Skin of body (tissue), 2 donors: ENCODE results near the gene WDR11. TPM values are rescaled to one million over a fixed set of nuclear protein-coding genes. Genes with fewer than 3 reads are reported as not detected.

Experiments used
- DNase-seq: peaks from one replicate; lab custom pipeline; 2025; lab: John Stamatoyannopoulos, UW
- total RNA-seq: library from RNA; depleted of rRNA; stranded (reverse); fragments of >200 nt; gene quantifications from one replicate; pipeline ENCODE4 v1.2.3, GENCODE V29; 2014

Gene WDR11
- total RNA-seq, 1 donor from 2014 or later: 57.7 TPM

DNA sequence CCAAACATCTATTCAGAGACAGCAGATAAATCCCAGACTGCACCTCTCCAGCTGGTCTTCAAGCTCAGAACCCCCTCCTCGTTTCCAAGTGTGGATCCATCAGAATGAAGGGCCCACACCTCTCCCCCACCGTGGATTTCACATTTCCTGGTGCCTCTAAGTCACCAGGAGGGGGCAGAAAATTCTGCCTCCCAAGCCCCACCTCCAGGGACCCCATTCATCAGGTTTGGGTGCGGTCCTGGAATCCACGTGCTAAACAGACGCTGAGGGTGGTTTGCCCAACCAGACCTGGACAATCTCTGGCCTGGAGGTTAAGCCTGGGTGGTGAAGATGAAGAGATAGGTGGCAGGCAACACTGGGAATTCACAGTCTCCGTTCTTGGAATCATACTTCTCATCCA, 92.4 kb downstream of the WDR11 start:
- DNase-seq: no peak

DNA sequence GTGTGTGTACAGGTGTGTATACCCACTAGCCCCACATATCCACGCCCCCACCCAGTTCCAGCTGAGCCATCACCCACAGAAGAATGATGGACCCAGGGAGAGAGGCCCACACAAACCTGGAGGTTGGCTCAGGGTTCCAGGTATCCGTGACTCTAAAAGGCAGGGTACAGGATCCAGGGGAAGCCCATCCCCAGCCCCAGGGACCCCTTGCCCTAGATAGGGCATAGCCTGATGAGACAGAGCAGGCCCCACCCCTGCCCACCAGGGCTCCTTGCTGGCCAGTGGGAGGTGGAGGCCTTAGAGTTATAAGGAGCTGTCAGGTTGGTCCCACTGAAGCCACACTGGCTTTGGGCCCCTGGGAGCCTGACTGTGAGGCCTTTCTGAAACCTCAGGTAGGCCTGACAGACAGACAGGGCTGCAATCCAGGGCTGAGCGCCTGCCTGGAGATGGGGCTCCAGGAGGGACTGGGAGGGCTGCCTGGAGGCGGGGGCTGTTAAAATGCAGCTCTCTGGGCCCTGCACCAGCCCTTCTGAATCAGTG, 93.5 kb downstream of the WDR11 start:
- no peak for DNase-seq

DNA sequence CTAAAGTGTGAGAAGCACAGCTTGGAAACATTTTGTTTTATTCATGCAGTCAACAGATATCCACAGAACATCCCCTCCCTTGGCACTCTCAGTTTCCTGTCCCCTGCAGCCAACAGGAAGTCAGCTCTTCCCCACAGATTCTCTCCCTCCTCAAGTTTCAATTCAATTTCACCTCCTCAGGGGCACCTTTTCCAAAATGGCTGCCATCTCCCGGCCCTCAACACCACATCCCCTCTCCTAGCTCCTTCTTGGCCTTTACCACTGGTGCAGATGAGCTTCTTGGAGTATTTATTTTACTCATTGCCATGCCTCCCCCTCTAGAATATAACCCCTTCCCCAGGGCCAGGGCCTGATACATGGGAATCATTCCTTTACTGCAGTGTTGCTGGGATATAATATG, 94.0 kb downstream of the WDR11 start:
- DNase-seq: no peak

DNA sequence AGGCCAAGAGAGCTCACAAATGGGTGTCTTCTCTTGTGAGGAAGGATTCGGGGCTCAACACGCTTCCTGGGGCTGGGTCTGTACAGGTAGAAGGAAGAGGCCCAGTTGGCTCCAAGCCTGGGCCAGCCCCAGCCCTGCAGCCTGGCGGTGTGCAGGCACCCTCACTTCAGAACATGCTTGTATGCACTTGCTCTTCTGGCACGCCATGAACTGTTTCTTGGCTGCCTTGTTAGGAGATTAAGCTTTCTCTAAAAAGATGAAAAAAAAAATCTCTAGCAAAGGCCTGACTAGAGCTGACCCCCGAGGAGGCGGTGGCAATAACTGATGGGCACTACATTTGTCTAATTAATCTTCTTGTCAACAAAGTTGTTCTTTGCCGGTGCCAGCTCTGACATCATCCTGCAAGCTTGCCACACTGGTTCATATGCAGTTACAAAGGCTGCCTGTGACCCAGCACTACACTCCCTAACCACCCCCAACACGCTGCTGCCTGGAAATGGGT, 94.7 kb downstream of the WDR11 start:
- peak; percentile 43 for DNase-seq

DNA sequence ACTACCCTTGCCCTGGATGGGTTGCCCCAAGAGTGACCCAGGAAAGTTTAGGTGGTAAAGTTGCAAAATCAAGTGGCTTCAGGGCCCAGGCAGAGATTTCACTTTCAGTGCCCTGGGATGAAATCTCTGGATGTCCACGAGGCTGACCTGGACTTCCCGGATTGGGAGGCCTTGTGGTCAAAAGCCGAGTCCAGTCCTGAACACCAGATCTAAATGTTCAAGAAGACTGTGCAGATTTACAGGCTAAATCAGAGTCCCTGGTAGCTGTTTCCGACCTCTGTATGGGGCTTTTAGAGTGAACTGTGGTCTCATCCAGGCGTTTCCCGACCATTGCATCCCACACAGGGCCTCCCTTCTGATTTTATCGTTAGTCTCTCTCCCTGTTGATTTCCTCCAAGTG, 95.3 kb downstream of the WDR11 start:
- no peak for DNase-seq

DNA sequence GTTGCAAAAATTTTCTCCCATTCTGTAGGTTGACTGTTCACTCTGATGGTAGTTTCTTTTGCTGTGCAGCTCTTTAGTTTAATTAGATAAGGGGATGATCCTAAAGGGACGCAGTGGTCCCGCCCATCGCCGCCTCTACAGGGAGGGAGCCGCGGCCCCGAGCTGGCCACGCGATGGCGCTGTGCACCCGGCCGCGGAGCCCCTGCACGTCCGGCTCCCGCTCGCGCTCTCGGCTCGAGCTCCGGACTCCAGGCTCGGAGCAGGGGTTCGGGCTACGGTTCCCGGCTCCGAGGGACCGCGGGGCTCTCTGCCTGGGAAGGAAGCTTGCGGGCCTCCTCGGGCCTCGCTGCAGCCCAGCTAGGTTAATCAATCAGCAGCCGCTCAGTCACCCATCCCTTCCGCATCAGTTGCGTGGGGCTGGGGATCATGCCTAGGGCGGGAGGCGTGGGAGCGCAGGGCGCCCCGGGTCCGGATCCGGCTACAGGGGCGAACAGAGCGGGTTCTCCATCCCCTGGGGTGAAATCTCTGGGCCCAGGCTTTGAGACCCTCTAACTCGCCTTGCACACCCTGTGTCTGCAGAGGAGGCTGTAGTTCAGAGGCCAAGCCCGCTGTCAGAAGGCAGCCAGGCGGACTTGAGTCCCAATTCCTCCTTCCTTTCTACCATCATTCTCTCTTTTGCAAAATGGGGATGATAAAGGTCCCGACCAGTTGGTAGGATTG, 97.9 kb downstream of the WDR11 start:
- peak; percentile 57 for DNase-seq

DNA sequence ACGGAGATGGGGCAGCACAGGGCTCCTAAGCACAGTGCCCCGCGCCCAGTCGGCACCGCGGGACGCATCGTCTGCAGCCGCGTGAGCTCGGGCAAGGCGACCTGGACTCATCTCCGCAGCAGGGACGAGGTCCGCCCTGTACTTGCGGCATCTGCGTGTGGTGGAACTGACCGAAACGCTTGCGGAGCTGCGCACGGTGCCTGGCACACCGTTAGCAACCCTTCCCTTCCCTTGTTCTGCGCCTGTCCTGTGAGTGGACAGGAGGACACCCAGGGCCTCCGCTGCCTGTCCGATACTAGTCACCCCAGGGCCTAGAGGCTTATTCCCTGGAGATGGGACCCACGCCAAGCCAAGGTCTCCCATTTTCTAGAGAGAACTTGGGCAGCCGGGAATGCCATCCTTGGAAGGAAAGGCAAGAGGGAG, 98.5 kb downstream of the WDR11 start:
- DNase-seq: no peak

DNA sequence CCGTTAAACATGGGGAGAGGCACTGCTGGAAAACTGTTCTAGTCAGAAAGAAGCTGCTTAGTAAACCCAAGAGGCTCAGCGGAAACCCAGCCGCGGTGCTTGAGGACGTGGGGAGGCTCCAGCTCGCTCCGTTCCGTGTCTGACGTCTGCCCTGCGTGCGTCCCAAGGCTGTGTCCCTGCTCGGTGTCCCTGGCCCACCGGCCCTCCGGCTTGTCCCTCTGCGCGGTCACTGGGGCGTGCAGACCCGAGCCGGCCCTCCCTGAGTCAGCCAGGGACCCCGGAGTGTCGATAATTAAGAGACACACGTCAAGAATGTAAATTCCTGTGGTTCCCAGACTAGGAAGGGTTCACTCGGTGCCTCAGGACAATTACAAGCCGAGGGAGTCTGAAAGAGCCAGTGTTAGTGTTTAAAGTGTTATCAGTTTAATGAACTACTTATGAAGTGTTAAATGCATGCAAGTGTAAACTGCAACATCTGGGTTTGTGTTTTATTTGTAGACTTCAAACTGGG, 98.9 kb downstream of the WDR11 start:
- DNase-seq: no peak

DNA sequence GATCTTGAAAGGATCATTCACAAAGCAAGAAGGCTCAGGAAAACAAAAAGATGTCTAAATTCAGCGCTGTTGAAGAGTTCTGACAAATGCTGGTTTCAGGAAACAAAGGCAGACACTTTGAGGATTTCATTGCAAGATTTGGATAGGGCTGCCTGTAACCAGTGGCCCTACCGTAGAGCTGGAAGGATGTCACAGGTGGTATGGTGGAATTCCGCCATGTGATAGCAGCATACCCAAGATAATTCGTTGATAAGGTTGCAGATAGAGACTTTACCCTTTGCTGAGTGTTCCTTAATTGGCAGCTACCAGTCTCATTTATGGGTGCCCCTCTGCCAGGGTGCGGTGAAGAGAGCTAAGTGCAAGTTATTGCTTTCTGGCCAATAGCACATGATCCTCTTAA, 100.1 kb downstream of the WDR11 start:
- no peak for DNase-seq

DNA sequence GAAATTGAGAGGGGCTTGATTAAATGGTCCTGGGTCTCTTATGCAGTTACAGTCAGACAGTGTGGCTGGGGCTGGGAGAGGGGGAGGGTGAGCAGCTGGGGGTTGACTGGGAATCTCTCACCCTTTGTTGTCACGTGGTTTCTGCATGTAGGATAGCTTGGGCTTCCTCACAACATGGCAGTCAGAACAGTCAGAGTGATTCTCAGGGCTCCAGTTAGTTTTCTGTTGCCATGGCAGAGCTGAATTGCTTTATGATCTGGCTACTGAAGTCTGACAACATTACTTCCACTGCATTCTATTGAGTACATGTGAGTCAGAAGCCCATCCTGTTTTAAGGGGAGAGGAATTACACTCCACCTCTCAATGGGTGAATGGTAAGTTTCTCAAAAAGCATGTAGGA, 102.7 kb downstream of the WDR11 start:
- DNase-seq: no peak
